HepG2 (cell line): ENCODE measurements around the gene HSPB6. TPM values are rescaled to one million over a fixed set of nuclear protein-coding genes. Genes with fewer than 3 reads are reported as not detected.
A peak's percentile ranks its signal among the peaks of the same experiment; 100 is the strongest.

Experiments used
- ATAC-seq: fragments of 200-7000 bp; cut with Tn5 transposase; 3 replicates; pipeline ENCODE4 v1.9.1; 2020; ENCODE audit warnings: mild to moderate bottlenecking, moderate library complexity
- BruUV-seq: library from RNA; stranded (reverse); fragments of 400-500 nt; replicated peaks from 2 replicates; lab custom pipeline; 2021; lab: Mats Ljungman, UMichigan
- CTCF ChIA-PET: fragments of 300-600 bp; formaldehyde crosslinking; extraction: SDS; loops from one replicate; lab custom pipeline; 2021; ENCODE audit warnings: low total read pairs, inconsistent platforms, low intra/inter-chr PET ratio; lab: Yijun Ruan, JAX
- POLR2A ChIA-PET: fragments of 350-600 bp; sonication (Branson Sonifier 250); formaldehyde crosslinking; loops from one replicate; lab custom pipeline; 2020; ENCODE audit warnings: antibody characterized with exemption, inconsistent platforms; lab: Yijun Ruan, JAX
- DNase-seq: peaks from one replicate; pipeline ENCODE4 v3.0.0-alpha.2; 2015; ENCODE audit warnings: low spot score
- FAIRE-seq: peaks from 3 replicates; lab custom pipeline; 2011; peaks lifted over from hg19 to GRCh38; lab: Jason Lieb, UNC
- H2AFZ ChIP-seq: one replicate; pipeline ENCODE4 v1.6.1; 2011; ENCODE audit warnings: low read length, inconsistent platforms
- H3K27ac ChIP-seq: fragments of 300-600 bp; 3 replicates; pipeline ENCODE4 v1.8.0; 2011; ENCODE audit warnings: mixed run types, mild to moderate bottlenecking, mixed read lengths, low read length, inconsistent platforms; ENCODE audit not compliant: insufficient read depth; ENCODE audit errors: extremely low read length
- H3K27me3 ChIP-seq, 2 experiments: fragments of 200-600 bp in 1 of 2; 2 replicates in 1 of 2; 3 replicates in 1 of 2; pipeline versions ENCODE4 v1.6.0 to v1.8.0; 2011; ENCODE audit warnings: low read length in 2 of 2, mild to moderate bottlenecking in 2 of 2, moderate library complexity in 2 of 2, inconsistent platforms in 1 of 2; ENCODE audit not compliant: insufficient read depth in 2 of 2, control insufficient read depth in 1 of 2
- H3K36me3 ChIP-seq, 2 experiments: fragments of 200-600 bp in 1 of 2; replicated peaks in 1 of 2; 2 replicates in 1 of 2; 3 replicates in 1 of 2; pipeline versions ENCODE4 v1.5.1 to v1.8.0; 2011; ENCODE audit warnings: low read length in 2 of 2, inconsistent platforms in 1 of 2; ENCODE audit not compliant: insufficient read depth in 2 of 2, control insufficient read depth in 1 of 2
- H3K4me1 ChIP-seq: 2 replicates; pipeline ENCODE4 v1.5.1; 2012; ENCODE audit warnings: low read length, inconsistent platforms; ENCODE audit not compliant: insufficient read depth
- H3K4me2 ChIP-seq: 2 replicates; pipeline ENCODE4 v1.6.0; 2011; ENCODE audit warnings: low read depth, low read length, inconsistent platforms
- H3K4me3 ChIP-seq, 3 experiments: fragments of 200-600 bp in 1 of 3; sonication (generic), shearing (Covaris generic) in 1 of 3; replicated peaks in 1 of 3; 2 replicates each; pipeline ENCODE4 v1.5.1; 2011 to 2016; ENCODE audit warnings: low read length in 3 of 3, inconsistent platforms in 2 of 3, low read depth in 2 of 3, mild to moderate bottlenecking in 2 of 3, control low read depth in 1 of 3, mixed read lengths in 1 of 3; ENCODE audit not compliant: insufficient read depth in 1 of 3
- H3K79me2 ChIP-seq: one replicate; pipeline ENCODE4 v1.6.1; 2011; ENCODE audit warnings: low read length, inconsistent platforms; ENCODE audit not compliant: insufficient read depth
- H3K9ac ChIP-seq: 2 replicates; pipeline ENCODE4 v1.6.0; 2011; ENCODE audit warnings: mild to moderate bottlenecking, low read depth, low read length, inconsistent platforms; ENCODE audit not compliant: insufficient read depth
- H3K9me3 ChIP-seq: 2 replicates; pipeline ENCODE4 v1.5.1; 2012; ENCODE audit warnings: mild to moderate bottlenecking, low read length
- H4K20me1 ChIP-seq: 2 replicates; pipeline ENCODE4 v1.6.0; 2011; ENCODE audit warnings: inconsistent platforms, mild to moderate bottlenecking, low read length, moderate library complexity; ENCODE audit not compliant: insufficient read depth
- DNMT3B ChIP-seq: conservative IDR thresholded peaks from 2 replicates; pipeline ENCODE4 v1.6.1; 2016; ENCODE audit warnings: missing biosample characterization, control low read depth
- FOXK1 ChIP-seq: sonication (generic); formaldehyde crosslinking; IDR thresholded peaks from 2 replicates; pipeline ENCODE4 v1.4.0; 2020; ENCODE audit warnings: low read depth, missing genetic modification reagents, borderline replicate concordance
- GABPA ChIP-seq, 2 experiments: IDR thresholded peaks; 2 replicates each; pipeline ENCODE4 v1.6.1; 2011 to 2016; ENCODE audit warnings: low read depth in 2 of 2, low read length in 1 of 2, missing biosample characterization in 1 of 2, missing genetic modification characterization in 1 of 2
- HDAC1 ChIP-seq: sonication (generic); formaldehyde crosslinking; IDR thresholded peaks from 2 replicates; pipeline ENCODE4 v1.5.1; 2020; ENCODE audit warnings: mild to moderate bottlenecking, missing genetic modification reagents
- JDP2 ChIP-seq: sonication (generic); formaldehyde crosslinking; IDR thresholded peaks from 2 replicates; pipeline ENCODE4 v1.8.1; 2022; ENCODE audit warnings: missing genetic modification reagents, borderline replicate concordance
- LCORL ChIP-seq, 2 experiments: fragments of 450-650 bp in 1 of 2; sonication (generic) in 1 of 2; formaldehyde crosslinking in 1 of 2; IDR thresholded peaks; 2 replicates each; pipeline versions ENCODE4 v1.5.0 to v1.6.1; 2017 to 2020; ENCODE audit warnings: antibody characterized with exemption in 1 of 2, missing genetic modification reagents in 1 of 2
- NFKBIZ ChIP-seq: IDR thresholded peaks from 2 replicates; pipeline ENCODE4 v1.6.1; 2018; ENCODE audit warnings: missing genetic modification reagents, missing compliant biosample characterization
- PPARG ChIP-seq: conservative IDR thresholded peaks from 2 replicates; pipeline ENCODE4 v1.6.1; 2016; ENCODE audit warnings: missing biosample characterization, missing genetic modification reagents
- RARG ChIP-seq: sonication (generic); formaldehyde crosslinking; IDR thresholded peaks from 2 replicates; pipeline ENCODE4 v1.4.0; 2020; ENCODE audit warnings: low read depth, mild to moderate bottlenecking, missing genetic modification reagents
- ZMYM4 ChIP-seq: sonication (generic); formaldehyde crosslinking; IDR thresholded peaks from 2 replicates; pipeline ENCODE4 v1.8.1; 2023; ENCODE audit warnings: mild to moderate bottlenecking, missing genetic modification reagents
- ZNF335 ChIP-seq: sonication (generic); formaldehyde crosslinking; IDR thresholded peaks from 2 replicates; pipeline ENCODE4 v1.4.0; 2020; ENCODE audit warnings: missing genetic modification reagents
- ZNF776 ChIP-seq: sonication (generic); formaldehyde crosslinking; IDR thresholded peaks from 2 replicates; pipeline ENCODE4 v1.4.0; 2020; ENCODE audit warnings: mild to moderate bottlenecking, missing genetic modification reagents
- WGBS: methylation state at CpG from one replicate; pipeline ENCODE4 v1.1.6; 2017; ENCODE audit warnings: low lambda C conversion rate; 5-methylcytosine and 5-hydroxymethylcytosine counted together
- in situ Hi-C: cut with HindIII; loops from 2 replicates; pipeline ENCODE4 v1.10.0; 2017; ENCODE audit warnings: low pct_unique_long_range_greater_than_20kb; ENCODE audit not compliant: extremely low pct_ligation_motif_present
- intact Hi-C: fragments of 100-400 bp; cut with micrococcal nuclease; formaldehyde crosslinking; loops from one replicate; pipeline ENCODE4 v1.10.0; 2022; ENCODE audit not compliant: unreplicated experiment
- polyA plus RNA-seq, 8 experiments: library from polyadenylated mRNA; depleted of rRNA in 3 of 8; stranded (reverse) in 7 of 8; unstranded in 1 of 8; fragments of >200 nt; fragmentation: Illumina TruSeq in 4 of 8; extraction: Trizol in 4 of 8; gene quantifications; 2 replicates each; pipeline versions ENCODE4 v1.2.1 to v1.2.3, GENCODE V29; 2011 to 2016; ENCODE audit warnings: low read depth in 4 of 8, missing spikeins in 1 of 8, mixed read lengths in 1 of 8; ENCODE audit not compliant: insufficient read depth in 1 of 8
- total RNA-seq, 5 experiments: library from RNA; depleted of rRNA; stranded (reverse); fragments of >200 nt; fragmentation: Illumina TruSeq; extraction: Trizol; gene quantifications; 2 replicates each; pipeline ENCODE4 v1.2.3, GENCODE V29; 2016; ENCODE audit warnings: low read depth in 1 of 5
- TF ChIP-seq, protein P1 (sequence below): sonication (generic); formaldehyde crosslinking; IDR thresholded peaks from 2 replicates; pipeline ENCODE4 v1.5.1; 2020; ENCODE audit warnings: missing genetic modification reagents, mild to moderate bottlenecking, borderline replicate concordance
- TF ChIP-seq, protein P2 (sequence below): sonication (generic); formaldehyde crosslinking; IDR thresholded peaks from 2 replicates; pipeline ENCODE4 v1.4.0; 2020; ENCODE audit warnings: missing genetic modification reagents
- TF ChIP-seq, protein P3 (sequence below): sonication (generic); formaldehyde crosslinking; IDR thresholded peaks from 2 replicates; pipeline ENCODE4 v1.8.0; 2022; ENCODE audit warnings: mild to moderate bottlenecking, missing genetic modification reagents, borderline replicate concordance
- TF ChIP-seq, protein P4 (sequence below): sonication (generic); formaldehyde crosslinking; IDR thresholded peaks from 2 replicates; pipeline ENCODE4 v1.4.0; 2020; ENCODE audit warnings: missing genetic modification reagents, mild to moderate bottlenecking, borderline replicate concordance

The HSPB6 gene
- total and polyA plus RNA-seq, 2 of the 13 experiments (the other 11 are each of a cell fraction or from before 2014, with no cell fraction given), result 0.18 TPM; not detected in 1

DNA sequence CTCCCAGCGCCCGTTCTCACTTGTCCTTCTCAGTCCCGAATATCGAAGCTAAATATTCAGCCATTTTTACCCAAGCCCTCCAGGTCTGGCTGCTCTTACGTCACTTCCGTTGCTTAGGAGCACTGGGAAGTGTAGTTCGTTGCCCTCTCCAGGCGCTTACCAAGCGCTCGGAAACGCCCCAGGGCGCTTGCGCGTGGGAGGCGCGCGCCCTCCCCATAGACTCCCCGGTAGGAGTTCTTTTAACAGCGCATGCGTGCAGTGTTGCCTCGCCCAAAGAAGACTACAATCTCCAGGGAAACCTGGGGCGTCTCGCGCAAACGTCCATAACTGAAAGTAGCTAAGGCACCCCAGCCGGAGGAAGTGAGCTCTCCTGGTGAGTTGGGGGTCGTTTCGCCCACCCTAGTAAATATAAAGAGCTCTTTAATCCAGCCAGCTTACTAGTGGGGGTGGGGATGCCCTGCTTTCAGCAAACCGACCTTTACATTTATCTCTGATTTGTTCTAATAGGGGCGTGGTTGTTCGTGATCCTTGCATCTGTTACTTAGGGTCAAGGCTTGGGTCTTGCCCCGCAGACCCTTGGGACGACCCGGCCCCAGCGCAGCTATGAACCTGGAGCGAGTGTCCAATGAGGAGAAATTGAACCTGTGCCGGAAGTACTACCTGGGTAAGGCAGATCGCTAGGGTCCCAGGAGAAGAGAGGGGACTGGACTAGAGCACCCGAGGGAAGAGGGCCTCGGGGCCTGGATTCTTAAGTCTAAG, 11.3 kb downstream of the HSPB6 start, which contains the start of the genes PSENEN and U2AF1L4:
Gene PSENEN, plus strand, starts transcription at position 324 of the 759 bp plus-strand sequence. Its CDS starts 280 bp downstream, at position 604.
Gene U2AF1L4, minus strand, starts transcription at position 91 of the 759 bp plus-strand sequence. Its CDS starts 27 bp downstream, at position 64.
- H3K27ac ChIP-seq, result peak within 1 kb of the TSS; percentile 94
- ATAC-seq (peak; percentile 53), DNase-seq (peak; percentile 99), FAIRE-seq (peak; percentile 86)
- H3K36me3 ChIP-seq, result no peaks in the 10 kb centered on the region
- POLR2A ChIA-PET, result interaction anchor here (0.6 to 1.9 kb wide), 10 partner anchors 12 to 140 kb away, joined by 3 to 11 read pairs (median 4); partner anchors contain the start of genes COX6B1, HSPB6 and PROSER3
- CTCF ChIA-PET, result no interaction called here
- 0% methylated on average over 17 of the region's 40 CpGs for WGBS
- H3K4me3 ChIP-seq, result peak within 1 kb of the TSS; percentile 82 to 99 (median 96)
- H3K9me3 ChIP-seq, result no peaks in the 10 kb centered on the region
- H3K9ac ChIP-seq, result peak within 1 kb of the TSS; percentile 84
- peaks cover 51% of the 10 kb centered on the region for H3K4me1 ChIP-seq
- H3K4me2 ChIP-seq, result peak within 1 kb of the TSS; percentile 94
- in situ Hi-C loops (no loop called here), intact Hi-C loops (loop anchor here (10.0 kb wide), 1 partner anchor 51 kb away; no protein-coding TSS in a partner anchor)
- BruUV-seq, result no TSS peak
- no peaks in the 10 kb centered on the region for H4K20me1 ChIP-seq
- H3K79me2 ChIP-seq, result peaks cover 20% of the 10 kb centered on the region
- no peak within 1 kb of the TSS for H2AFZ ChIP-seq
- no peaks in the 10 kb centered on the region; a peak in 1 of 5 replicates for H3K27me3 ChIP-seq
- no peak for TF ChIP-seq ZNF776 (CRISPR knock-in tag)
- no peak for TF ChIP-seq ZMYM4
- no peak for TF ChIP-seq RARG (CRISPR knock-in tag)
- TF ChIP-seq LCORL (IDR thresholded peaks at IDR 0.05), result no peak
- no peak for TF ChIP-seq LCORL (CRISPR knock-in tag; IDR thresholded peaks at IDR 0.05)
- no peak for TF ChIP-seq DNMT3B
- 0 out of 2 replicates have a peak, but pooled peaks have one; percentile 12 for TF ChIP-seq HDAC1 (CRISPR knock-in tag)
- TF ChIP-seq, protein P1, sequence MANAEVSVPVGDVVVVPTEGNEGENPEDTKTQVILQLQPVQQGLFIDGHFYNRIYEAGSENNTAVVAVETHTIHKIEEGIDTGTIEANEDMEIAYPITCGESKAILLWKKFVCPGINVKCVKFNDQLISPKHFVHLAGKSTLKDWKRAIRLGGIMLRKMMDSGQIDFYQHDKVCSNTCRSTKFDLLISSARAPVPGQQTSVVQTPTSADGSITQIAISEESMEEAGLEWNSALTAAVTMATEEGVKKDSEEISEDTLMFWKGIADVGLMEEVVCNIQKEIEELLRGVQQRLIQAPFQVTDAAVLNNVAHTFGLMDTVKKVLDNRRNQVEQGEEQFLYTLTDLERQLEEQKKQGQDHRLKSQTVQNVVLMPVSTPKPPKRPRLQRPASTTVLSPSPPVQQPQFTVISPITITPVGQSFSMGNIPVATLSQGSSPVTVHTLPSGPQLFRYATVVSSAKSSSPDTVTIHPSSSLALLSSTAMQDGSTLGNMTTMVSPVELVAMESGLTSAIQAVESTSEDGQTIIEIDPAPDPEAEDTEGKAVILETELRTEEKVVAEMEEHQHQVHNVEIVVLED (CRISPR knock-in tag), result peak; percentile 75
- TF ChIP-seq JDP2, result no peak
- TF ChIP-seq, protein P2, sequence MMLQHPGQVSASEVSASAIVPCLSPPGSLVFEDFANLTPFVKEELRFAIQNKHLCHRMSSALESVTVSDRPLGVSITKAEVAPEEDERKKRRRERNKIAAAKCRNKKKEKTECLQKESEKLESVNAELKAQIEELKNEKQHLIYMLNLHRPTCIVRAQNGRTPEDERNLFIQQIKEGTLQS (CRISPR knock-in tag), result no peak
- peak; percentile 26; the same call in 1 of the 2 replicates for TF ChIP-seq FOXK1 (CRISPR knock-in tag)
- TF ChIP-seq, protein P3, sequence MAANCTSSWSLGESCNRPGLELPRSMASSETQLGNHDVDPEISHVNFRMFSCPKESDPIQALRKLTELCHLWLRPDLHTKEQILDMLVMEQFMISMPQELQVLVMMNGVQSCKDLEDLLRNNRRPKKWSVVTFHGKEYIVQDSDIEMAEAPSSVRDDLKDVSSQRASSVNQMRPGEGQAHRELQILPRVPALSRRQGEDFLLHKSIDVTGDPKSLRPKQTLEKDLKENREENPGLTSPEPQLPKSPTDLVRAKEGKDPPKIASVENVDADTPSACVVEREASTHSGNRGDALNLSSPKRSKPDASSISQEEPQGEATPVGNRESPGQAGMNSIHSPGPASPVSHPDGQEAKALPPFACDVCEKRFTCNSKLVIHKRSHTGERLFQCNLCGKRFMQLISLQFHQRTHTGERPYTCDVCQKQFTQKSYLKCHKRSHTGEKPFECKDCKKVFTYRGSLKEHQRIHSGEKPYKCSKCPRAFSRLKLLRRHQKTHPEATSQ (CRISPR knock-in tag), result no peak
- TF ChIP-seq, protein P4, sequence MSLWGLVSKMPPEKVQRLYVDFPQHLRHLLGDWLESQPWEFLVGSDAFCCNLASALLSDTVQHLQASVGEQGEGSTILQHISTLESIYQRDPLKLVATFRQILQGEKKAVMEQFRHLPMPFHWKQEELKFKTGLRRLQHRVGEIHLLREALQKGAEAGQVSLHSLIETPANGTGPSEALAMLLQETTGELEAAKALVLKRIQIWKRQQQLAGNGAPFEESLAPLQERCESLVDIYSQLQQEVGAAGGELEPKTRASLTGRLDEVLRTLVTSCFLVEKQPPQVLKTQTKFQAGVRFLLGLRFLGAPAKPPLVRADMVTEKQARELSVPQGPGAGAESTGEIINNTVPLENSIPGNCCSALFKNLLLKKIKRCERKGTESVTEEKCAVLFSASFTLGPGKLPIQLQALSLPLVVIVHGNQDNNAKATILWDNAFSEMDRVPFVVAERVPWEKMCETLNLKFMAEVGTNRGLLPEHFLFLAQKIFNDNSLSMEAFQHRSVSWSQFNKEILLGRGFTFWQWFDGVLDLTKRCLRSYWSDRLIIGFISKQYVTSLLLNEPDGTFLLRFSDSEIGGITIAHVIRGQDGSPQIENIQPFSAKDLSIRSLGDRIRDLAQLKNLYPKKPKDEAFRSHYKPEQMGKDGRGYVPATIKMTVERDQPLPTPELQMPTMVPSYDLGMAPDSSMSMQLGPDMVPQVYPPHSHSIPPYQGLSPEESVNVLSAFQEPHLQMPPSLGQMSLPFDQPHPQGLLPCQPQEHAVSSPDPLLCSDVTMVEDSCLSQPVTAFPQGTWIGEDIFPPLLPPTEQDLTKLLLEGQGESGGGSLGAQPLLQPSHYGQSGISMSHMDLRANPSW (CRISPR knock-in tag), result no peak
- TF ChIP-seq ZNF335 (CRISPR knock-in tag), result 0 out of 2 replicates have a peak, but pooled peaks have one; percentile 23
- no peak for TF ChIP-seq PPARG
- TF ChIP-seq NFKBIZ (CRISPR knock-in tag), result no peak
- TF ChIP-seq GABPA (IDR thresholded peaks at IDR 0.05; ENCODE audit: low read depth, low read length), result peak; percentile 79
- TF ChIP-seq GABPA (CRISPR knock-in tag; IDR thresholded peaks at IDR 0.05; ENCODE audit: low read depth), result peak; percentile 94
